Measurements from ENCODE around the gene APLP2. TPM values are rescaled to one million over a fixed set of nuclear protein-coding genes. Genes with fewer than 3 reads are reported as not detected.

The APLP2 gene
- total and polyA plus RNA-seq, 2 of the 4 experiments (the other 2 are of a cell fraction) = 127 to 235 TPM

DNA sequence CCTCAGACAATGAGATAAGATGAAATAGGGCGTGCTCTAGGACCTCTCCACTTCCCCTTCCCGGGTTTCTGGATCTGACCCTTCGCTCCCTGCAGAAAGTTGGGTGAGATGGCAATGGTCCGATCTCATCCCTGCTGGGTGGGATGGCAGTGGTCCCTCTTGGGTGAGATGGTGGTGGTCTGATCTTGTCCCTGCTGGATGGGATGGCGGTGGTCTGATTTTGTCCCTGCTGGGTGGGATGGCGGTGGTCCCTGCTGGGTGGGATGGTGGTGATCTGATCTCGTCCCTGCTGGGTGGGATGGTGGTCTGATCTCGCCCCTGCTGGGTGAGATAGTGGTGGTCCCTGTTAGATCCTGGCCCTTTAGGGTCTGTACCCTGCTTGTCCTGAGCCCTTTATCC lies 111.2 kb downstream of the APLP2 start:
- ChIA-PET CTCF (no interaction called here), POLR2A (ENCODE audit: unreplicated experiment) (no interaction called here)
- H4K8ac ChIP-seq (ENCODE audit: low read depth in 2 of 2, low read length in 2 of 2) = no peak overlapping the region
- no peaks in the 10 kb centered on the region for H4K20me1 ChIP-seq (ENCODE audit: insufficient read depth, low read length)
- no peak overlapping the region for H3K18ac ChIP-seq (ENCODE audit: low read depth, low read length)
- no peak overlapping the region for H2AK9ac ChIP-seq (replicated peaks; ENCODE audit: low read depth, low read length, poor library complexity)
- no peak overlapping the region for H3K27ac ChIP-seq (ENCODE audit: insufficient read depth, low read length)
- H3K23ac ChIP-seq (ENCODE audit: low read depth, low read length) = no peak overlapping the region
- H3K14ac ChIP-seq (replicated peaks; ENCODE audit: low read depth, low read length) = no peak overlapping the region
- no peaks in the 10 kb centered on the region for H3K9me3 ChIP-seq (ENCODE audit: control insufficient read depth, insufficient read depth, low read length)
- intact Hi-C loops (cut with micrococcal nuclease) = no loop called here
- H3K36me3 ChIP-seq (ENCODE audit: control insufficient read depth, insufficient read depth, low read length) = no peaks in the 10 kb centered on the region
- H3K9me1 ChIP-seq (ENCODE audit: insufficient read depth, low read length) = no peaks in the 10 kb centered on the region
- H2AK5ac ChIP-seq (ENCODE audit: low read depth, low read length) = no peak overlapping the region
- H3K4me3 ChIP-seq (ENCODE audit: insufficient read depth, low read depth, low read length) = no peak overlapping the region
- H2BK5ac ChIP-seq (ENCODE audit: low read depth, low read length, poor library complexity, severe bottlenecking) = no peak overlapping the region
- no peaks in the 10 kb centered on the region for H3K79me1 ChIP-seq (ENCODE audit: low read depth in 1 of 2, low read length in 2 of 2)
- TF ChIP-seq MAZ (IDR thresholded peaks at IDR 0.05; ENCODE audit: borderline replicate concordance, low read depth, low read length) (no peak), CEBPB (IDR thresholded peaks at IDR 0.05; ENCODE audit: low read depth, low read length) (no peak), SMC3 (IDR thresholded peaks at IDR 0.05; ENCODE audit: low read depth, low read length) (no peak)
- DNase-seq (no peak), ATAC-seq (ENCODE audit: low read depth) (no peak)
- no peak overlapping the region for H2AFZ ChIP-seq (replicated peaks; ENCODE audit: low read length, poor library complexity)
- H2BK120ac ChIP-seq (ENCODE audit: low read depth, low read length) = no peak overlapping the region
- no peak overlapping the region for H3K56ac ChIP-seq (ENCODE audit: extremely low read depth, insufficient read depth, low read length)
- H4K5ac ChIP-seq (ENCODE audit: low read depth, low read length) = no peak overlapping the region
- no peak overlapping the region for H3K4me2 ChIP-seq (ENCODE audit: low read depth, low read length)
- H3K4ac ChIP-seq (ENCODE audit: low read depth, low read length) = no peak overlapping the region
- no CpG with 5 or more reads among the region's 8 CpGs for WGBS, 2 experiments (ENCODE audit: extremely low coverage in 2 of 2, insufficient read length in 1 of 2)
- peaks cover 5% of the 10 kb centered on the region; the same call in 1 of the 2 replicates for H3K4me1 ChIP-seq (ENCODE audit: control insufficient read depth, insufficient read depth, low read length)
- dilution Hi-C loops (cut with HindIII; ENCODE audit: low sequenced_read_pairs, unreplicated experiment) = no loop called here
- in situ Hi-C loops (cut with MboI; ENCODE audit: low sequenced_read_pairs) = no loop called here
- peaks cover 13% of the 10 kb centered on the region for H3K27me3 ChIP-seq (ENCODE audit: control insufficient read depth, insufficient read depth, low read length)
- no peak overlapping the region for H3K9ac ChIP-seq (ENCODE audit: low read depth, low read length)
- H4K91ac ChIP-seq (ENCODE audit: insufficient read depth, low read depth, low read length) = no peak overlapping the region
- H2BK20ac ChIP-seq (ENCODE audit: low read depth, low read length) = no peak overlapping the region
- BruUV-seq (replicated peaks) = no TSS peak
- no peak overlapping the region; the same call in 2 of the 3 replicates for H2BK15ac ChIP-seq (ENCODE audit: low read depth, low read length)
